NK-92 treated with Interleukin-12 subunit alpha and Interleukin-12 subunit beta, amount 100 ng/mL, for 24 hours (cell line): ENCODE data around the gene NECTIN2.
A peak's percentile ranks its signal among the peaks of the same experiment; 100 is the strongest.

Source experiments
- DNase-seq: peaks from one replicate; lab custom pipeline; 2025; lab: John Stamatoyannopoulos, UW

Gene NECTIN2

GRCh38 chr19:44845612-44846454 lies at the start of gene NECTIN2:
TSS of gene NECTIN2 (plus strand) at chr19:44846297. CDS start at chr19:44846526, 229 bp downstream.
- DNase-seq = peak; percentile 68

GRCh38 chr19:44796701-44797115 lies 49.4 kb upstream of the NECTIN2 start:
- DNase-seq = no peak

GRCh38 chr19:44799627-44800346 lies 46.3 kb upstream of the NECTIN2 start:
- DNase-seq = no peak

- DNase-seq = peak; percentile 72
Observed at GRCh38 chr19:44800461-44800860, 45.6 kb upstream of the NECTIN2 start.

GRCh38 chr19:44803442-44804428 lies 42.4 kb upstream of the NECTIN2 start:
- DNase-seq = no peak

- no peak for DNase-seq
Observed at GRCh38 chr19:44806291-44806690, 39.8 kb upstream of the NECTIN2 start.

GRCh38 chr19:44807162-44807561 lies 38.9 kb upstream of the NECTIN2 start:
- no peak for DNase-seq

- DNase-seq = no peak
Observed at GRCh38 chr19:44807652-44808462, 38.2 kb upstream of the NECTIN2 start.

- no peak for DNase-seq
Observed at GRCh38 chr19:44808463-44809371, 37.4 kb upstream of the NECTIN2 start, which contains the start of gene BCAM. TSS of gene BCAM (plus strand) at chr19:44809103. CDS start at chr19:44809125, 22 bp downstream.

GRCh38 chr19:44809577-44810233 lies 36.4 kb upstream of the NECTIN2 start:
- no peak for DNase-seq

- no peak for DNase-seq
Observed at GRCh38 chr19:44810234-44811121, 35.6 kb upstream of the NECTIN2 start.

GRCh38 chr19:44811122-44811419 lies 35.0 kb upstream of the NECTIN2 start:
- no peak for DNase-seq

GRCh38 chr19:44812142-44812718 lies 33.9 kb upstream of the NECTIN2 start:
- DNase-seq = no peak

GRCh38 chr19:44813070-44813840 lies 32.8 kb upstream of the NECTIN2 start:
- DNase-seq = no peak

- DNase-seq = no peak
Observed at GRCh38 chr19:44813841-44814470, 32.1 kb upstream of the NECTIN2 start.

GRCh38 chr19:44814517-44814916 lies 31.6 kb upstream of the NECTIN2 start:
- no peak for DNase-seq

- no peak for DNase-seq
Observed at GRCh38 chr19:44816301-44816700, 29.8 kb upstream of the NECTIN2 start.
